Stimulated activated CD4-positive, alpha-beta T cell treated with anti-CD3 and anti-CD28 coated beads, Interleukin-2, amount 100 ng/mL, for 24 hours (primary cell): ENCODE measurements around the gene NOB1.
"Not testable (repeated sequence)": the region's sequence is repeated elsewhere in the genome, so short reads cannot be mapped to it uniquely, and the experiment has no call there.

ENCODE experiments used
- DNase-seq, 2 donors: peaks; one replicate each; pipeline ENCODE4 v3.0.0-alpha.2; 2020

The NOB1 gene

DNA sequence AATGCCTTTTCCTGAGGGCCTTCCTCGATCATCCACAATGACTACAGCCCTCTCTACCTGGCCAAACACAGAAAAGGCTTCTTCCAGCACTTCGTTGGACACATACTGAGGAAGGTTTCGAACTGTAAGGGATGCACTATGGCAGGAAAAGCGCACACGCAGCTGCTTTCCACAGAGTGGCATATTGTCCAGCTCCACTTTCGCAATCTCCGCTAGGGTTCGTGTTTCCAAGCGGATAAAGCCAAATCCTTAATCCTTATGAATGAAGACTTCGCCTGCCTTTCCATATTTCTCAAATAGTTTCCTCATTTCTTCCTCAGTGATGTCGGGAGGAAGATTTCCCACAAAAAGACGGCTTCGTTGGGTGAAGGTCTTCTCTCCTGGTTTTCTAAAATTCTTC is 2.6 kb upstream of the NOB1 start:
- DNase-seq, result not testable (repeated sequence)

DNA sequence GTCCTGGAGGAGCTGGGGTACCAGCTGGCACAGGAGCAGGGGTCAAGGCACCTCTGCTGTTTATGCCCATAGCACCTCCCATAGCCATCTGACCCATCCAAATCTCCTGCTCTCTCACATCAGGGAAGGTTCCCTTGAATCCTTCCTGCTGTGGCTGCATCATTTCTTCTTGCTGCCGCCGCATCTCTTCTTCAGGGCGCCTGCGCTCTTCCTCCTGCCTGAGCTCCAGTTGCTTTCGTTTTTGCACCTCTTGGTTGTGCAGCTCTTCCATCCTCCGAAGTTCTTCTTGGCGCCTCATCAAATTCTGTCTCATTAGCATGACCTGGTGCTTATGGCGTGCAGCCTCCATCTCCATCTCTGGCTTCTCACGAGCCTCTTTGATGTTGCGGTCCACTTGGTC is 2.0 kb upstream of the NOB1 start:
- DNase-seq, result no peak

- DNase-seq, result no peak
Measured at GRCh38 chr16:69754143-69754468, 620 bp downstream of the NOB1 start.

GRCh38 chr16:69748694-69749345 is 5.9 kb downstream of the NOB1 start:
- no peak for DNase-seq

GRCh38 chr16:69747115-69747514 is 7.6 kb downstream of the NOB1 start:
- DNase-seq, result no peak

DNA sequence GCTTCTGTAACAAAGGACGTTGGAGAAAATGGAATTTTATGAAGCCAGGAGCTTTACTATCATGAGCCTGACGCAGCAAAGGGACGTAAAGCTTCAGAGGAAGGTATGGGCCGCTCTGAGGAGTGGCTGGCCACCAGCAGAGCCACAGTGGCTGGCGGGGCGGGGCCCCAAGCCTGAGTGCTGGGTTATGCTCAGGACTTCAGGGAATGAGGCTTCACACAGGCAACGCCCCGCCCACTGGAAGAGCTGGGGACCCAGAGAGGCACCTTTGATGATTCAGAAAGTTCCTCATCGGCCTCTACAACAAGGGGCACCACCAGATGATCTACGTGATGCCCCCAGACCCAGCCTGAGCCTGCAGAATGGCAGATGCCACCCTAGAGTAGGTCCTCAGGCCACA is 8.8 kb downstream of the NOB1 start:
- no peak for DNase-seq

DNA sequence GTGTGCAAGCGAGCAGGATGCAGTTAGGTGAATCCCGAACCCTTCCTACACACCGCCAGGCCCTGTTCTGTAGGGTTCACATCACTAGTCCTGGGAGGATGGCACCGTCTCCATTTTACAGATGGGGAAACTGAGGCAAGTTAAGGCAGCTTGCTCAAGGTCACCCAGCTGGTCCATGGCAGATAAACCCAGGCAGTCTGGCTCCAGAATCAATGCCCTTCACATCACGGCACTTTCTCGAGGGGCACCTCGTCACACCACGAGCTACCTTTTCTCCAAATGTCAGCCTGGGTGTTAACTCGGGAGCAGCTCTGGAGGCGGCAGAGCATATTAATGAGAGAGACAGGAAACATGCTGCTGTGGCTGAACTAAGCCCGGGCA is 9.5 kb downstream of the NOB1 start:
- DNase-seq, result no peak

GRCh38 chr16:69744363-69745231 is 10.1 kb downstream of the NOB1 start:
- DNase-seq, result no peak

- no peak for DNase-seq
Measured at GRCh38 chr16:69741951-69742904, 12.5 kb downstream of the NOB1 start.

DNA sequence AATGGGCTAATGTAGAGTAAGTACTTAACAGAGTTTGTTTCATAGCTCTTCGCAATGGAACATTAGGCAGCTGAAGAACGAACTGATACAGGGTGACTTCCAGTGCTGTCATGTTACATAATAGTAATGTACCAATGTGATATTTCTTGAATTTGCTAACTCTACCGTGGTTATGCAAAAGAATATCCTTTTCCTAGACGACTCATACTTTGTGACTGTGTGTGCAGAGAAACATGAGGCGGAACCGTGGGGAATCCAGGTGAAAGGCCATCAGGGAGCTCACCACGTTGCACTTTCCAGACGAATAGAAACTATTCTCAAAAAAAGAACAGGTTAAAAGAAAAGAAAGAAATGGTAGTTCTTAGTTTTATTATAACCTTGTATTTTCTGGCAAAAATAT is 13.2 kb downstream of the NOB1 start:
- DNase-seq, result no peak

- no peak for DNase-seq
Measured at GRCh38 chr16:69732101-69732500, 22.6 kb downstream of the NOB1 start.

DNA sequence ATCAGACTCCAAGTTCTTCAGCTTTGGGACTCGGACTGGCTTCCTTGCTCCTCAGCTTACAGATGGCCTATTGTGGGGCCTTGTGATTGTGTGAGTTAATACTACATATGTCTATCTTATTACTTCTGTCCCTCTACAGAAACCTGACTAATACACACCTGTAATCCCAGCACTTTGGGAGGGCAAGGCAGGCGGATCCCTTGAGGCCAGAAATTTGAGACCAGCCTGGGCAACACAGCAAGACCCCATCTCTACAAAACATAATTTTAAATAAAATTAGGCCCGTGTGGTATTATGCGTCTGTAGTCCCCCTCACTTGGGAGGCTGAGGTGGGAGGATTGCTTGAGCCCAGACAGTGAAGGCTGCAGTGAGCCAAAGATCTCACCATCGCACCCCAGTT is 23.4 kb downstream of the NOB1 start:
- not testable (repeated sequence) for DNase-seq

GRCh38 chr16:69729030-69729429 is 25.7 kb downstream of the NOB1 start:
- not testable (repeated sequence) for DNase-seq

GRCh38 chr16:69727916-69728270 is 26.8 kb downstream of the NOB1 start:
- no peak for DNase-seq

GRCh38 chr16:69726313-69727060 is 28.2 kb downstream of the NOB1 start, which contains the start of gene NQO1:
Gene NQO1, minus strand, starts transcription at chr16:69726560. Its CDS starts 121 bp downstream, at chr16:69726439.
- peak; percentile 89 to 94 for DNase-seq

GRCh38 chr16:69725480-69726312 is 29.0 kb downstream of the NOB1 start:
- DNase-seq, result no peak

DNA sequence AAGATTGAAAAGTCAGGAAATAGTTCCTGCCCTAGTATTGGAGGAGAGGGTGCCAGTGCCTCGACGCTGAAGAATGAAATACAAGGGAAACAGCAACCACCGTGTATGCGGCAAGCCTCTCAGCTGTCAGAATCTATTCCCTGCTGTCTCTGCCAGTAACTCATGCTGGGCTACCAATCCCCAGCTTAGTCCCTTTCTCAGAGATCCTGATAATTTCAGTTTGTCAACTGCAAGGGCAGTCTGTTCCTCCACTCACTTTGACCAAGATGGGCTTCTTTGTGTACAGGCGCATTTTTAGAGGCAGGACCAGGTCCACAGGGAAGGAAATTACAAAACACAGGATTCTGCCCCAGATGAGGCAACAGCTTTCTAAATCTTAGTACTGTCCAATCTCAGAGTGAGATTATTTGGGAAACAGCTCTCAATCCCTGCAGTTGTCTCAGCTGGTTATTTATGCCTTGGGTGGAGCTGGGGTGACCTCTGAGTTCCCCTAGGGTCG is 29.7 kb downstream of the NOB1 start:
- no peak for DNase-seq

- DNase-seq, result no peak
Measured at GRCh38 chr16:69724414-69724873, 30.3 kb downstream of the NOB1 start.

GRCh38 chr16:69721441-69721957 is 33.2 kb downstream of the NOB1 start:
- DNase-seq, result no peak

GRCh38 chr16:69720822-69721430 is 33.8 kb downstream of the NOB1 start:
- peak in 1 of 2 donors; percentile 1 for DNase-seq
